ENCODE results near the gene HIVEP3.

The HIVEP3 gene

GRCh38 chr1:41726292-41726691 is 192.4 kb downstream of the HIVEP3 start:
- DNase-seq: no peak

DNA sequence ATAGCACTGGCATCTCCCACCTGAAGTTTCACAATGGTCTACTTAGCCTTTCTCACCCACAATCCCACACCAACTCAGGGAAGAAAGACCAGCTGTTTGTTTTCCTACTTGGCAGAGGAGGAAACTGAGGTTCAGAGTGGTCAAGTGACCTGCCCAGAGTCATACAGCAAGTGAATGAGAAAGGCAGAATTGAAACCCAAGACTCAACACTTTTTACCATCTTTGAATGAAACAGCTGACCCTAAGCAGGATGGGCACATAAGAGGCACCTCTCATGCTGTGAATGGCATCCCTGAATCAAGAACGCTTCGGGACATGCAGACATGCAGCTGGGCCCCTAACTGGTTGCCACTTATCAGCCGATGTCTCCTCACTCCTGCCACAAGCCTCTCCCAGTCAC is 193.8 kb downstream of the HIVEP3 start:
- DNase-seq: no peak

DNA sequence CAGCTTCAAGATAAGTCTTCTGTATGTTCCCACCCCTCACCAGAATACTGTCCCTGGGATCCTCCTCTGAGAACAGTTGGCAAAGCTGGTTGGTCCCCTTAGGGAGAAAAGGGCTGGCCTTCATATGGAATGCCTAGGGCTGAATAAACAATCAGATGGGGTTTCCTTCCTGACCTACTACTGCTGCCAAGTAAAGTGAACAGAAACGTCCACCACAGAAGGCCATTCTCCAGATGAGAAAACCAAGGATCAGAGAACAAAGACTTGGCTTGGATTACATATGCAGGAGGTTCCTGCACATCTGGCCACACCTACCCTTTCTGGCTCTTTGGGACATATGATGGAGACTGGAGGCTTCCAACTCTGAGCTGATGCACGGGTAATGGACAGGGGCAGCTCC is 194.5 kb downstream of the HIVEP3 start:
- no peak for DNase-seq

DNA sequence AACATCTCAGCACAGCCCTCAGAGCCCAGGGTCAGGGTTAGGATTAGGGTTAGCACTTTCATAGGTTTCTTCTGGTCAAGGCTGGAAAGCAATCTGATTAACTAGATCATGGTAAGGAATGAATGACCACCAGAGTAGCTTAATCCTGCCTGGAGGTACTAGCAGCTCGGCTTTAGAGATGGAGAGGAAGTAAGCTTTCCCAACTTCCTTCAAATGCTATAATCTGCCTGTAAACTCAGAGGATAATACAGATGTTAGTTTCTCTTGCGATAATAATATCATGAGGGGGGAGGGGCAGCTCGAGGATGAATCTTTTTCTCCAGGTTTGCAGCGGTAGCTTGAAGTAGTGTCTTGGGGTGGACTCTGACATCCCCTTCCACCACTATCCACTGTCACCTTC is 194.9 kb downstream of the HIVEP3 start:
- DNase-seq: no peak

GRCh38 chr1:41722184-41722583 is 196.5 kb downstream of the HIVEP3 start:
- DNase-seq: no peak

DNA sequence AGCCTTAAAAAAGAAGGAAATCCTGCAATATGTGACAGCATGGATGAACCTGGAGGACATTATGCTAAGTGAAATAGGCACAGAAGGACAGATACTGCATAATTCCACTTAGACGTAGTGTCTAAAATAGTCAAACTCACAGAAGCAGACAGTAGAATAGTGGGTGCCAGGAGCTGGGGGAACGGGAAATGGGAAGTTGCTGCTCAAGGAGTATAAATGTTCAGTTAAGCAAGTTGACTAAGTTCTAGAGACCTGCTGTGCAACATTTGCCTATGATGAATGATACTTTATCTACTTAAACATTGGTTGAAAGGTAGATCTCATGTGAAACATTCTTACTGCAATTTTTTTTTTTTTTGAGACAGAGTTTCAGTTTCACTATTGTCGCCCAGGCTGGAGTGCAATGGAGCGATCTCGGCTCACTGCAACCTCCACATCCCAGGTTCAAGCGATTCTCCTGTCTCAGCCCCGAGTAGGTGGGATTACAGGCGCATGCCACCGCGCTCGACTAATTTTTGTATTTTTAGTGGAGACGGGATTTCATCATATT is 197.8 kb downstream of the HIVEP3 start:
- DNase-seq: no peak

DNA sequence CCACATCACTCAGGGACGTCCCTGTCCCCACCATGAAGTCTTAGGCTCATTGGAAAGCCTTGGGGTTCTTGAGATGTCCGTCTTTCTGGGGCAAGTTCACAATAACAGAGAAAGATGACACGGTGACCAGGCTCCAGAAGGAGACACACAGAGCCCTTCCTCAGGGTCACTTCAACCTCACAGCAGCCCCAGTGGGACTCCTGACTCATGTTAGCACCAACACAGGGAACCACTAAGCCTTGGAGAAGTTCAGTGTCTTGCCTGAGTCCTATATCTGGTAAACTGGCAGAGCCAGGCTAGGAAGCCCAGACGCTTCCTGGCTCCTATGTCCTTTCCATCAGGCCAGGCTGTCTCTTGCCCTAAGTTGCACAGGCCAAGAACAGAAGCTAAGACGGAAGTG is 199.1 kb downstream of the HIVEP3 start:
- no peak for DNase-seq

DNA sequence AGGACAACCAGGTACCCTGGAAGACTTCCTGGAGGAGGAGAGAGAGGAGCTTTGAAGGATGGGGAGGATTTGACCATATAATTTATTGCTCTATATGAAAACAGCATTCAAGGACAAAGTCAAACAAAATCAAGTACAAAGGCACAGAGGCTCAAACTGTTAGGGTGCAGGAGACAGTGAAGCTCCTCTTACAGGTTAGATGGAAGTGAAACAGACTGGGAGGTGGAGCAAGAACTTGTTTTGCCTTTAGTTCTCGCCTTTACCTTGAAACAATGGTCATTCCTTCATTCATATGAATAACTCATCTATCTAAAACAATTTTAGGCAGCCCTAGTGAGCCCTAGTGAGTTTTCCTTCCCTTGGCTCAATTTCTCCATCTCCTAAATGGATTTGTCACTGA is 199.6 kb downstream of the HIVEP3 start:
- no peak for DNase-seq

GRCh38 chr1:41718497-41718896 is 200.2 kb downstream of the HIVEP3 start:
- DNase-seq: no peak

GRCh38 chr1:41716188-41717130 is 202.3 kb downstream of the HIVEP3 start:
- DNase-seq: no peak

GRCh38 chr1:41715441-41716095 is 203.2 kb downstream of the HIVEP3 start:
- no peak for DNase-seq

GRCh38 chr1:41714638-41715389 is 203.9 kb downstream of the HIVEP3 start:
- DNase-seq: no peak

DNA sequence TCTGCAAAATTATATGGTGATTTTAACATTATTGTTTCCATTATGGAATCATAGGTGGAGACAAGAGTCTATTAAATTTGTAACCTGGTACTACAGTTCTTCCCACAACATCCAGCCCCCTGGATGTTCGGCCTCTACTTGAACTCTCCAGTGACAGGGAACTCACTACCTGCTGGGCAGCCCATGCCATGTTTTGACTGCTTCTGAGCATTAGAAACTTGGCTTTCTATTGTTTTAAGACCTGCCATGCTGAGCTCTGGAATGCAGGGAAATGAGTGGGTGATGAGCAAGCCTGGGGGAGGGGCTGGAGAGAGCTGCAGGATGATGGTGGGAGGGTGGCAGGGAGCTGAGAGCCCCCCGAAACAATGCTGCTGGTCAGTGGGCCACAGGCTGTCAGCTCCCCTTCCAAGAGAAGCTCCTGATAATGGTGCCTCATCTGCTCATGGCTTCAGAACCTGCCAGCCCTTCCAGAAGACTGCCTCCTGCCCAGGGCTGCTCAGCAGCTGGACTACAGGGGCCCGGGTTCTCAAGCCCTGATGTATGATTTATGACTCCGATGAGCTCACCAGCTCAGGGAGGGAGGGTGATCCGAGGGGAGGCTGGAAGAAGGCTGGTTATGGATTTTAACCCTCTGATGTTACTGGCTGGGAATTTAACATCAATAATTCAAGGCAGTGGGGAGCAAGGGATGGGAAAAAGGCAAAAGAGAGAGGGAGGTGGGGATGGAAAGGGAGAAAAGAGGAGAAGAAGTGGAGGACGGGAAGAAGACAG is 205.0 kb downstream of the HIVEP3 start:
- no peak for DNase-seq

GRCh38 chr1:41713141-41713540 is 205.6 kb downstream of the HIVEP3 start:
- no peak for DNase-seq

- DNase-seq: no peak
Measured at GRCh38 chr1:41712695-41713094, 206.0 kb downstream of the HIVEP3 start.

GRCh38 chr1:41712081-41712480 is 206.6 kb downstream of the HIVEP3 start:
- DNase-seq: no peak

DNA sequence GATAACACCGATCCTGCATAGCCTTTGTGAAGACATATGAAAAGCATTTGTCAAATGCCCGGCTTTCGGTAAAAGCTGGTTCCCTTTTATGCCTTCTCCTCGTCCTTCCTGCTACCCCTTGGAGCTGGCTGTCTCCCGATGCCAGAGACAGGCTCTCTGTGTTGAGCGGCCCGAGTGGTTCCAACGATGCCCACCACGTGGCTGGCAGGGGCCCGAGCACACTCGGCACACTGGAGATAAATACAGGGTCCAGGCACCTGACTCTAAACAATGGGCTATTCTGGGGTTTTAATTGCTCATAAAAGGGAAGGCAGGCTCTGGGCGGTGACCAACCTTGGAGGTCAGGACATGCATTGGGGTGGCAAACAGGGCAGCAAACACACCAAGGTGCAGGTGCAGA is 207.1 kb downstream of the HIVEP3 start:
- no peak for DNase-seq

DNA sequence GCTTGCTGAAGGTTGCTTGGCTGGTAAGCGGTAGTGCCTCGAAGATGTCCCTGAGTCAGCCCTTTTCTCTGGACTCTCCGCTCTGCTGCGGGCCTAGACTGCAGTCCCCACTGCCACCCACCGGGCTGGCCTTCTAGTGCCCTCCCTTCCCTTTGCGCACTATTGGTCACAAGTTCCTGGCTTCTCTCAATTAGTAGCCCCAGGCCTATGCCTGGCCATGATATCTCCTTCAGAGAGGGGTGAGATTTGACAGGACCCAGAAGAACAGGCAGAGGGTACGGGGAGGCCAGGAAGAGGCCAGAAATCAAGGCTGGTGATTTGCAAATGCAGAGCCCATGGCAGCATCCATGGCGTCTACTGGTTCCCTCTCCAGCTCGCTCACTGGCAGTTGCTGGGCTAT is 207.7 kb downstream of the HIVEP3 start:
- no peak for DNase-seq

- DNase-seq: no peak
Measured at GRCh38 chr1:41709873-41710272, 208.8 kb downstream of the HIVEP3 start.

DNA sequence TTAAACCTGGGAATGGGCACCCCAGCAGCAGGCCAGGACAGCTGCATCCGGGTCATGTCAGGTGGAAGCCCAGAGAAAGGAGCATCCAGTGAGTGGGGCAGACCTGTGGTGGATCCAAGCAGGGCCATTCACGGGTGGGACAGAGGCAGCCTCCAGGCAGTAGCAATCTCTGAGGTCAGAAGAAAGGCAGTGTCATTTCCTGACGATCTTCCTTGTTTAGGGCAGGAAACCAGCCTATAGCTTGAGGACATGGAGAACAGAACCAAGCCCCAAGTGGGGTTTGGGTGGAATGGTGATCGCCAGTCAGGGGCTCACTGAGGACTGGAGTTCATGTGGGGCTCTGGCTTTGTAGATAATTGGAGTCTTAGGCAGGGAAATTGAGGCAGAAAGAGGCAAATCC is 209.4 kb downstream of the HIVEP3 start:
- DNase-seq: no peak

- no peak for DNase-seq
Measured at GRCh38 chr1:41708332-41708731, 210.4 kb downstream of the HIVEP3 start.

- DNase-seq: no peak
Measured at GRCh38 chr1:41707793-41708192, 210.9 kb downstream of the HIVEP3 start.

DNA sequence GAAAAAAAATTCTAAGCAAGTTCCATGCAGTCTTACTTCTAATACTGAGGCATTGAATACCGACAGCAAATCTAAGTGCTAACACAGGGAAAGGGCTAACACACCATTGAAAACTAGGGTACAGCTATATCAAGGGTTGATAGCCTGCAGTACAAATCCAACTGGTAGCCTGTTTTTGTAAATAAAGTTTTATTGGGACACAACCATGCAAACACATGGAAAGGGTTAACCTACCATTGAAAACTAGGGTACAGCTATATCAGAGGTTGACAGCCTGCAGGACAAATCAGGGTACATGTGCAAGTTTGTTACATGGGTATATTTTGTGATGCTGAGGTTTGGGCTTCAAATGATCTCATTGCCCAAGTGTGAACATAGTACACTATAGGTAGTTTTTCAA is 212.9 kb downstream of the HIVEP3 start:
- DNase-seq: no peak
